GM18526 (cell line): ENCODE measurements around the gene CRX.
"Not testable (repeated sequence)": the region's sequence is repeated elsewhere in the genome, so short reads cannot be mapped to it uniquely, and the experiment has no call there.

Experiments
- POLR2A ChIP-seq: IDR thresholded peaks from 3 replicates; pipeline ENCODE4 v1.6.1; 2011; ENCODE audit not compliant: insufficient read length; ENCODE audit errors: extremely low read depth

The CRX gene

GRCh38 chr19:47802521-47803043 lies 19.2 kb upstream of the CRX start:
- no peak for TF ChIP-seq POLR2A

DNA sequence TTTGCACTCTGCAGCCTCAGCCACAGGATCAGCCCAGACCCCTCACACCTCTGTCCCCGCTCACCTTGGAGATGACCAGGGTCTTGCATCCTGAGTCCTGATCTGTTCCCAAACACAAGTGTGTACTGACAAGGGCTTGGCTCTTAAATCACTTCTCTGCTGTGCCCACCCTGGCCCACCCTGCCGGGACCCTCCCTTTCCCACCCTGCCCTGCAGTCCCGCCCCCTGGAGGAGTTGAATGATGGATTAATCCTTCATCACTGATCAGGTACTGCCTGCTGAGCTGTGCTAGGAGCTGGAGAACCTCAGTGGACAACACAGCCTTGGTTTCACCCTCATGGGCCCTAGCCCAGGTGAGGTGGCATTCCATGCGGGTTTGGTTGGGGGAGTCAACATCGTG lies 17.3 kb upstream of the CRX start, which contains the start of gene TPRX1:
TSS of gene TPRX1 (minus strand) at position 101 of the 400 bp plus-strand sequence. CDS start at position 89, 12 bp downstream.
- TF ChIP-seq POLR2A: not testable (repeated sequence)

DNA sequence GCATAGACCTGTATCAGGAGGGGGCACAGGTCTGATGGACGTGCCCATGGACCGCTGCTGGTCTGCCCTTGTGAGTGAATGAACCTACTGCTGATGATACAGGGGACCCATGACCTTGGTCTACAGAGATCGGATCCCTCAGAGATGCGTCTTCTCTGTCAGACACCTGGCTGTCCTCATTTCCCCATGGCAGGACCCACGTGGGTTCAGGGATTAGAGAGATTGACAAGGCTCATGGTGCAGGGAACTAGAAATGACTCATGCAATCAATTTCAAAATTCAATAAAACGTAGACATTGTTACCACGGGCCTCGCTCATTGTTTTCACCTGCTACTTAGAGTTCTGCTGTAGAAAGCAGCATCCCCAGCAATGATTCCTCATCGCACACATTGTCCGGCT lies 16.4 kb upstream of the CRX start:
- no peak for TF ChIP-seq POLR2A

DNA sequence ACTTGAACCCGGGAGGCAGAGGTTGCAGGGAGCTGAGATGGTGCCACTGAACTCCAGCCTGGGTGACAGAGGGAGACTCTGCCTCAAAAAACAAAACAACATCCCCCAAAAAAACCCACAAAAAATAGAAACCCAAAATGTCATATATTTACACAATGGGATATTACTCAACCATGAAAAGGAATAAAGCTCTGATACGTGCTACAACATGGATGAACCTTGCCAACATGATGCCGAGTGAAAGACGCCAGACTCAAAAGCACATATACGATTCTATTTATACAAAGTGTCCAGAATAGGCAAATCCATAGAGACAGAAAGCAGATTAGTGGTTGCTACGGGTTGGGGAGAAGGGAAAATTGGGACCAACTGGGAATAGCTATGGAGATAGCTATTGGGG lies 15.3 kb upstream of the CRX start:
- no peak for TF ChIP-seq POLR2A

DNA sequence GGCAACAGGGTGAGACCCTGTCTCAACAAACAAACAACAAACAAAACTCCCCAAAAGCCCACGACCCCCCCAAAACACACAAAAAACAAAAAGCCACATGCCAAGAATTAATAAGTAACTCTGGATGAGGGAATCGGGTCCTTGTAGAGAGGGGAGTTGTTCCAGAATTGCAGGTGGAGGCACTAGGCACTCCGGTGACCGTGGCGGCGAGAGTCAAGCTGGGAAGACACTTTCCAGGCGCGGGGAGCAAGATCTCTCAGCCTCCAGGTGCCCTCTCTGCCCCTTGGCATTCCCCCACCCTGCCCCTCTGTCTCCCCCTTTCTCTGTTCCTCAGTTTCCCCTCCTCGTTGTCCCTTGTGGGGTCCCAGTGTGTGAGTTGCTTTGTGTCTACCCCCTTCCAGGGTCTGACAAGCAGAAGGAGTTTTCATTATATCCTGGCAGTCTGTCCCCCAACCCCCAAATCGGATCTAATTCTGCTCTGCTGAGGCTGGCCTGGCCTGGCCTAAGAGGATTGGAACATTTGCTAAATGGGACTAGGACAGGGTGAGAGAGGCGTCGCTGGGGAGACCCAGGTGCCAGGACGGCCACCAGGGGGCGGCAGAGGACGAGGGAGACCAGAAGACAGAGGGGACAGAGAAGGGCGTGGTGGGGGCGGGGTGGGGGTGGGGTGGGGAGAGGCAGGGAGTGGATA lies 8.3 kb upstream of the CRX start:
- no peak for TF ChIP-seq POLR2A

DNA sequence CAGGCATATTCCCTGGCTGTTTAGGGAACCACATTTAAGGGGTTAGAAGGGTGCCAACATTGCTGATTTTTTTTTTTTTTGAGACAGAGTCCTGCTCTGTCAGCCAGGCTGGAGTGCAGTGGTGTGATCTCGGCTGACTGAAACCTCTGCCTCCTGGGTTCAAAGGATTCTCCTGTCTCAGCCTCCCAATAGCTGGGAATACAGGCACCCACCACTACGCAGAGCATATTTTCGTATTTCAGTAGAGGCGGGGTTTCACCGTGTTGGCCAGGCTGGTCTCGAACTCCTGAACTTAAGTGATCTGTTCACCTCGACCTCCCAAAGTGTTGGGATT lies 7.8 kb upstream of the CRX start:
- TF ChIP-seq POLR2A: no peak

DNA sequence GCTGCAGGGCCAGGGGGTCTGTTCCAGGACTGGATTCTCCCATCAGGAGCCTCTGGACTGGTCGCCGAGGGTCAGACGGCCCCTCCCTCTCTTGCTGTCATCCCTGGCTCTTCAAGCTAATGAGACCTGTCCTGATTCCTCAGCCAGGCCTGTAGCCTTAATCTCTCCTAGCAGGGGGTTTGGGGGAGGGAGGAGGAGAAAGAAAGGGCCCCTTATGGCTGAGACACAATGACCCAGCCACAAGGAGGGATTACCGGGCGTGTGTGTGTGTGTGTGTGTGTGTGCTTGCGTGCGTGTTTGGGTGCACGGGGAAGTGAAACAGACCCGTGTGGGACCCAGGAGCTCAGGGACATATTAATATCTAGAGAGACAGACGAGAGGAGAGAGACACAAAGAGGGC lies 1.9 kb upstream of the CRX start:
- no peak for TF ChIP-seq POLR2A

GRCh38 chr19:47820410-47820809 lies 1.3 kb upstream of the CRX start:
- TF ChIP-seq POLR2A: no peak

GRCh38 chr19:47824396-47824795 lies 2.7 kb downstream of the CRX start:
- no peak for TF ChIP-seq POLR2A

- no peak for TF ChIP-seq POLR2A
These were observed 5.1 kb downstream of the CRX start for GRCh38 chr19:47826800-47827199.

DNA sequence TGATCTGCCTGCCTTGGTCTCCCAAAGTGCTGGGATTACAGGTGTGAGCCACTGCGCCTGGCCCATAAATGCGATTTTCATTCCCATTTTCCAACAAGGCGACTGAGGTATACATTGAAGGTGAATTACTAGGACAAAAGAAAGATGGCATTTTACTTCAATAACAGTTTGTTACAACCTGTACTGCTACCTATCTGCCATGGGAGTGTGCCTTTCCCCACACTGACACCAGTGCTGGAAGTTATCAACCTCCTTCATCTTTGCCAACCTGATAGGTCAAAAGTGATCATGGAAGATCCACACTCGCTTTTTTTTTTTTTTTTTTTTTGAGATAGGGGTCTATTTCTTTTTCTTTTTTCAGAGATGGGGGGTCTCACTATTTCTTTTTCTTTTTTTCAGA lies 11.0 kb downstream of the CRX start:
- TF ChIP-seq POLR2A: no peak

DNA sequence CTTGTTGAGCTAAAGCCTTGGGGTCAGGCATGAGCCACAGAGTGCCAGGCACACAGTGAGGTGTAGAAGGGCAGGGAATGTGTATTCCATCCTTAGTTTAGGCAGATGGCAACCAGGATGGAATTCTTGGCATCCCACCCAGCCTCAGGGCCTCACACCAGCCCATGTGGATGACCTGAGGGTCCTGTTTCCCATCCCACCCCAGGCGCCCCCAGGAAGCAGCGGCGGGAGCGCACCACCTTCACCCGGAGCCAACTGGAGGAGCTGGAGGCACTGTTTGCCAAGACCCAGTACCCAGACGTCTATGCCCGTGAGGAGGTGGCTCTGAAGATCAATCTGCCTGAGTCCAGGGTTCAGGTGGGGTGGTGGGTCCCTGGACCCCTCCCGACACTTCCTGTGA lies 14.3 kb downstream of the CRX start:
- TF ChIP-seq POLR2A: no peak

DNA sequence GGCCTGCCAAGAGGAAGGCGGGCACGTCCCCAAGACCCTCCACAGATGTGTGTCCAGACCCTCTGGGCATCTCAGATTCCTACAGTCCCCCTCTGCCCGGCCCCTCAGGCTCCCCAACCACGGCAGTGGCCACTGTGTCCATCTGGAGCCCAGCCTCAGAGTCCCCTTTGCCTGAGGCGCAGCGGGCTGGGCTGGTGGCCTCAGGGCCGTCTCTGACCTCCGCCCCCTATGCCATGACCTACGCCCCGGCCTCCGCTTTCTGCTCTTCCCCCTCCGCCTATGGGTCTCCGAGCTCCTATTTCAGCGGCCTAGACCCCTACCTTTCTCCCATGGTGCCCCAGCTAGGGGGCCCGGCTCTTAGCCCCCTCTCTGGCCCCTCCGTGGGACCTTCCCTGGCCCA lies 17.7 kb downstream of the CRX start:
- TF ChIP-seq POLR2A: no peak

DNA sequence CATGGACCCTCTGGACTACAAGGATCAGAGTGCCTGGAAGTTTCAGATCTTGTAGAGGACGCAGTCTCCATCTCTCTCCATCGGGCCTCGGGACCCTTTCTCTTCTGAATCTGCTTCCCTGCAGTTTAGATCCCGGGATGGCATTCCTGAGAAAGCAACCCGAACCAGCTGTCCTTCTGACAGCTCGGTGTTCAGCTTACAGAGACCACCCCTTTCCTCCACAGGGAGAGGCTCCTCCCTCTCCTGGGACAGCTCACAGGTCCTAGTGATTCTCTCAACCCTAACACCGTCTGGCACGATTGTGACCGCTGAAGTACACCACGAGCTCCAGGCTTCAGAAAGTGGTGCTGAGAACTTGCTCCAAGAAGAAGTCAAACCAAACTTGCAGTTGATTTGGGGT lies 18.2 kb downstream of the CRX start:
- no peak for TF ChIP-seq POLR2A

DNA sequence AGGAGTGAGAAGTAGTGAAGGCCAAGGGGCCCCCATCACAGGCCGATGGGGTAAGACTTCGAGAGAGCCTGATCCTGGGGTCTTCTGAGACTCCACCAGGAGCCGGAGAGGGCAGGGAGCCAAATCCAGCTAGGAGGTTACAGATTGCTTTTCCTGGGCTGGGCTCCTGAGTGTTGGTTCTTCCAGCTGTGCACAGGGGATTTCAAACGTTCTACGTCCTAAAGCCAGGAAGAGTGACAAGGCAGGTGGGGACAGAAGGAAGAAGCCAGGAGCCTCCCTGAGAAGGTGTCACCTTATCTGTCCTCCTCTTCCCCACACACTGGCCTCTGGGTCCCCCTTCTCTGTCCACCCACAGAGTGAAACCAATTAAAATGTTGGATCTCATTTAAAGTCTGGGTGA lies 21.2 kb downstream of the CRX start:
- TF ChIP-seq POLR2A: no peak

DNA sequence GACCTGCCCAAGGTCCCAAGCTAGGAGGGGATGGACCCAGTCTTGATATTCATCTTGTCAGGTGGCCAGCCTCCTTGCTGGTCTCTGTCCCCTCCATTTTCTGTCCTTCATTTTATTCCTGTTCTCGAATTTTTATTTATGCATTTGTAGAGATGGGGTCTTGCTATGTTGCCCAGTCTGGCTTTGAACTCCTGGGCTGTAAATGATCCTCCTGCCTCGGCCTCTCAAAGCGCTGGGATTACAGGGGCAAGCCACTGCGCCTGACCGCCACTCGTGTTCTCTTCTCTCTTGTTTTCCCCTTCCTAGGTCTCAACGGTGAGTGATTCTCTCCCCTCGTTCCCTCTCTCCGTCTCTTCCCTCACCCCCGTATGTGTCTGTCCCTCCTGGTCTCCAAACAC lies 26.7 kb downstream of the CRX start:
- no peak for TF ChIP-seq POLR2A

- no peak for TF ChIP-seq POLR2A
These were observed 27.2 kb downstream of the CRX start for GRCh38 chr19:47848823-47849473.
